Gastroesophageal sphincter (tissue), 4 donors: Measurements from ENCODE around the gene PUDP. TPM values are rescaled to one million over a fixed set of nuclear protein-coding genes. Genes with fewer than 3 reads are reported as not detected.

Experiments used
- ATAC-seq: fragments of 150-250 bp; one replicate; pipeline ENCODE4 v1.9.1; 2016; ENCODE audit warnings: mild to moderate bottlenecking, moderate library complexity
- H3K27ac ChIP-seq, 4 donors: fragments of 200-600 bp; sonication (generic) in 3 of 4; 1 replicate in 3 of 4; 2 replicates in 1 of 4; pipeline ENCODE4 v1.5.1; 2016 to 2019
- H3K27me3 ChIP-seq: fragments of 200-600 bp; sonication (generic); one replicate; pipeline ENCODE4 v1.5.1; 2019
- H3K36me3 ChIP-seq, 2 donors: fragments of 200-600 bp; sonication (generic); one replicate each; pipeline ENCODE4 v1.5.1; 2019; ENCODE audit warnings: control low read depth in 1 of 2
- H3K4me1 ChIP-seq, 3 donors: fragments of 200-600 bp; sonication (generic); 1 replicate in 2 of 3; 2 replicates in 1 of 3; pipeline ENCODE4 v1.5.1; 2016 to 2019; ENCODE audit warnings: control low read depth in 2 of 3
- H3K4me3 ChIP-seq, 2 donors: fragments of 200-600 bp; sonication (generic); one replicate each; pipeline ENCODE4 v1.5.1; 2019; ENCODE audit warnings: mild to moderate bottlenecking in 1 of 2, moderate library complexity in 1 of 2
- H3K9me3 ChIP-seq, 3 donors: fragments of 200-600 bp; sonication (generic); one replicate each; pipeline ENCODE4 v1.5.1; 2017 to 2019; ENCODE audit warnings: control low read depth in 2 of 3
- CTCF ChIP-seq, 4 experiments: fragments of 200-600 bp in 2 of 4; fragments of 450-650 bp in 2 of 4; sonication (generic) in 1 of 4; IDR thresholded peaks; one replicate each; pipeline ENCODE4 v1.5.1; 2017 to 2019; ENCODE audit warnings: antibody characterized with exemption in 4 of 4, mild to moderate bottlenecking in 2 of 4, moderate library complexity in 2 of 4
- EP300 ChIP-seq: sonication (generic); formaldehyde crosslinking; IDR thresholded peaks from one replicate; pipeline ENCODE4 v1.6.1; 2017; ENCODE audit warnings: antibody characterized with exemption, mild to moderate bottlenecking
- POLR2A ChIP-seq, 2 donors: fragments of 450-650 bp; IDR thresholded peaks; one replicate each; pipeline ENCODE4 v1.6.1; 2017; ENCODE audit warnings: antibody characterized with exemption in 2 of 2, mild to moderate bottlenecking in 2 of 2, moderate library complexity in 1 of 2
- POLR2AphosphoS5 ChIP-seq: sonication (generic); formaldehyde crosslinking; IDR thresholded peaks from one replicate; pipeline ENCODE4 v1.6.1; 2017; ENCODE audit warnings: antibody characterized with exemption
- WGBS, 2 donors: methylation state at CpG; one replicate each; pipeline ENCODE4 v1.1.5; 2018; ENCODE audit warnings: low coverage in 1 of 2; 5-methylcytosine and 5-hydroxymethylcytosine counted together
- total RNA-seq, 4 donors: library from RNA; depleted of rRNA; stranded (reverse); fragments of >200 nt; gene quantifications; one replicate each; pipeline ENCODE4 v1.1.0, GENCODE V29; 2016

The PUDP gene
- total RNA-seq, 4 donors from 2014 or later: 4.8 to 10.5 (median 8.1) TPM

DNA sequence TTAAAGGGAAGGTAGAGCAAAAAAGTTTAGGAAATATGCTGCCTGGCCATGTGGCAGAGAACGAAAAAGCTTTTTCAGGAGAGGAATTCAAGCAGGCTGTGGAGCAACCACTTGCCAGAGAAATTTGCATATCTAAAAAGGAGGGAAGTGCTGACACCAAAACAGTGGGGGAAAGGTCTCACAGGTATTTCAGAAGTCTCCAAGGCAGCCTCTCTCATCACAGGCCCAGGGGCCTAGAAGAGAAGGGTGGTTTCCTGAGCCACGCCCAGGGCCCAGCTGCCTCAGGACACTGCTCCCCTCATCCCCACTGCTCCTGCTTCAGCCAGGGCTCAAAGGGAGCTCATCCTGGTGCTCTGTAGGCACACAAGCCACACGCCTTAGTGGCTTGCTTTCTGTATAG lies 30.4 kb downstream of the PUDP start:
- ATAC-seq: no peak
- Histone ChIP-seq H3K27ac (no peak overlapping the region), H3K9me3 (no peaks in the 10 kb centered on the region), H3K4me3 (no peak overlapping the region), H3K27me3 (no peaks in the 10 kb centered on the region), H3K4me1 (peaks cover 0 to 26% (median 0%) of the 10 kb centered on the region in 3 donors), H3K36me3 (no peaks in the 10 kb centered on the region)
- no peak for TF ChIP-seq EP300
- no peak for TF ChIP-seq CTCF (IDR thresholded peaks at IDR 0.05)
- TF ChIP-seq POLR2AphosphoS5: no peak
- TF ChIP-seq POLR2A (IDR thresholded peaks at IDR 0.05): no peak
- WGBS, 2 donors: 100% methylated on average over 1 to 2 of the region's 3 CpGs

GRCh38 chrX:7116081-7116480 lies 31.9 kb downstream of the PUDP start:
- Histone ChIP-seq H3K4me1 (peaks cover 0 to 19% (median 0%) of the 10 kb centered on the region in 3 donors), H3K27me3 (no peaks in the 10 kb centered on the region), H3K27ac (no peak overlapping the region), H3K9me3 (no peaks in the 10 kb centered on the region), H3K4me3 (no peak overlapping the region), H3K36me3 (no peaks in the 10 kb centered on the region)
- ATAC-seq: no peak
- WGBS, 2 donors: 92% methylated on average over 2 of the region's 3 CpGs; no CpG with 5 or more reads in 1 of the 2 donors
- TF ChIP-seq POLR2A (IDR thresholded peaks at IDR 0.05) (no peak), EP300 (no peak), CTCF (IDR thresholded peaks at IDR 0.05) (no peak), POLR2AphosphoS5 (no peak)

- H3K27ac ChIP-seq: no peak overlapping the region
- 61% methylated on average over 6 of the region's 6 CpGs; no CpG with 5 or more reads in 1 of the 2 donors for WGBS, 2 donors
- no peak overlapping the region for H3K4me3 ChIP-seq
- ATAC-seq: no peak
- H3K9me3 ChIP-seq: no peaks in the 10 kb centered on the region
- TF ChIP-seq POLR2AphosphoS5 (peak; percentile 34), POLR2A (IDR thresholded peaks at IDR 0.05) (no peak)
- H3K4me1 ChIP-seq: peaks cover 0 to 14% (median 0%) of the 10 kb centered on the region in 3 donors
- no peaks in the 10 kb centered on the region for H3K27me3 ChIP-seq
- H3K36me3 ChIP-seq: no peaks in the 10 kb centered on the region
Observed at GRCh38 chrX:7115557-7115956, 32.4 kb downstream of the PUDP start.

GRCh38 chrX:7112071-7112470 lies 35.9 kb downstream of the PUDP start:
- Histone ChIP-seq H3K27ac (no peak overlapping the region), H3K4me1 (peaks cover 0 to 22% (median 0%) of the 10 kb centered on the region in 3 donors), H3K4me3 (no peak overlapping the region), H3K9me3 (no peaks in the 10 kb centered on the region), H3K36me3 (no peaks in the 10 kb centered on the region), H3K27me3 (no peaks in the 10 kb centered on the region)
- ATAC-seq: no peak
- WGBS, 2 donors: 90 to 93% methylated on average over 6 to 7 of the region's 7 CpGs
- TF ChIP-seq POLR2A (IDR thresholded peaks at IDR 0.05) (no peak), EP300 (no peak), CTCF (IDR thresholded peaks at IDR 0.05) (no peak), POLR2AphosphoS5 (no peak)

- Histone ChIP-seq H3K27me3 (no peaks in the 10 kb centered on the region), H3K9me3 (no peaks in the 10 kb centered on the region), H3K4me1 (peaks cover 0 to 22% (median 0%) of the 10 kb centered on the region in 3 donors), H3K36me3 (no peaks in the 10 kb centered on the region), H3K4me3 (no peak overlapping the region), H3K27ac (no peak overlapping the region)
- WGBS, 2 donors: 100% methylated on average over 3 of the region's 6 CpGs
- ATAC-seq: no peak
- TF ChIP-seq EP300 (no peak), POLR2A (IDR thresholded peaks at IDR 0.05) (no peak), CTCF (IDR thresholded peaks at IDR 0.05) (no peak), POLR2AphosphoS5 (no peak)
Observed at GRCh38 chrX:7111518-7111917, 36.4 kb downstream of the PUDP start.
